ENCODE measurements around the gene SPP1.

The SPP1 gene

DNA sequence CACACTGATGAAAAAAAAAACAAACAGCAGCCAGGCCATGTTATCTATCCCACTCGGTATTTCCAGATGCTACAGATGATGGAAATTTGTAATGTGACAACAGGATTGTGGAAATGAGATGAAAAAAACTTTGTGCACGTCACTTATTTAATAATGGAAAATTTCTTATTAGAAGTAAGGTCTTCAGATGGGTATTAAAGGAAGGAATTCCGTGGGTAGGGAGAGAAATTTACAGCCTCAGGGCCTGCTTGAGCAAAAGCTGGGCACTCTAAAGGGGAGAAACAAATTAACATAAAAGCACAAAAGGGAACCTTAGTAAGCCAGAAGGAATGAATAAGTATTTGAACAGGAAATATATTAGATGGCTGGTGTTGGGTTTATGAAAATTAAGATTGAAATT is 27.7 kb downstream of the SPP1 start:
- TF ChIP-seq, protein P1, sequence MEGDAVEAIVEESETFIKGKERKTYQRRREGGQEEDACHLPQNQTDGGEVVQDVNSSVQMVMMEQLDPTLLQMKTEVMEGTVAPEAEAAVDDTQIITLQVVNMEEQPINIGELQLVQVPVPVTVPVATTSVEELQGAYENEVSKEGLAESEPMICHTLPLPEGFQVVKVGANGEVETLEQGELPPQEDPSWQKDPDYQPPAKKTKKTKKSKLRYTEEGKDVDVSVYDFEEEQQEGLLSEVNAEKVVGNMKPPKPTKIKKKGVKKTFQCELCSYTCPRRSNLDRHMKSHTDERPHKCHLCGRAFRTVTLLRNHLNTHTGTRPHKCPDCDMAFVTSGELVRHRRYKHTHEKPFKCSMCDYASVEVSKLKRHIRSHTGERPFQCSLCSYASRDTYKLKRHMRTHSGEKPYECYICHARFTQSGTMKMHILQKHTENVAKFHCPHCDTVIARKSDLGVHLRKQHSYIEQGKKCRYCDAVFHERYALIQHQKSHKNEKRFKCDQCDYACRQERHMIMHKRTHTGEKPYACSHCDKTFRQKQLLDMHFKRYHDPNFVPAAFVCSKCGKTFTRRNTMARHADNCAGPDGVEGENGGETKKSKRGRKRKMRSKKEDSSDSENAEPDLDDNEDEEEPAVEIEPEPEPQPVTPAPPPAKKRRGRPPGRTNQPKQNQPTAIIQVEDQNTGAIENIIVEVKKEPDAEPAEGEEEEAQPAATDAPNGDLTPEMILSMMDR (IDR thresholded peaks at IDR 0.05; ENCODE audit: insufficient read depth, low read length, poor library complexity, severe bottlenecking) = no peak
- no peak for DNase-seq (ENCODE audit: extremely low read depth, insufficient read length)
- Histone ChIP-seq H3K36me3 (ENCODE audit: control insufficient read depth, insufficient read depth, low read length) (no peaks in the 10 kb centered on the region), H3K27me3 (replicated peaks; ENCODE audit: control insufficient read depth, insufficient read depth, low read length) (no peaks in the 10 kb centered on the region), H3K4me3 (replicated peaks; ENCODE audit: low read depth, low read length) (no peak overlapping the region)

DNA sequence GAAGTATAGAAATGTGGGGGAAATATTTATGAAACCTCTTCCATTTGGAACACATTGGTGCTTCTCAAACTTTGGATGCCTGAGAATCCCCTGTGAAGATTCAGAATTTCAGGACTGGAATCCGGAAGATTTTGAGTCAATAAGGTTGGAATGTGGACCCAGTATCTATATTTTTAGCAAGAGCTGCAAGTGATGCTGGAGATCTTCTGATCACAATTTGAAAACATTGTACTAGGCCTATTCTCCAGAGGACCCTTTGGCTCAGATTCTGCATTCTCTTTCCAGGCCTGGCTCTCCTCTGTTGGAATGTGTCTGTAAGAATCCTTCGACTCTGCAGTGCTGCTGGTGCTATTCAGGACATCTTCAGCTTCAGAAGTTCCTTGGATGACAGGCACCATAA is 29.6 kb downstream of the SPP1 start:
- no peak for DNase-seq (ENCODE audit: extremely low read depth, insufficient read length)
- Histone ChIP-seq H3K36me3 (ENCODE audit: control insufficient read depth, insufficient read depth, low read length) (no peaks in the 10 kb centered on the region), H3K4me3 (replicated peaks; ENCODE audit: low read depth, low read length) (no peak overlapping the region), H3K27me3 (replicated peaks; ENCODE audit: control insufficient read depth, insufficient read depth, low read length) (no peaks in the 10 kb centered on the region)
- TF ChIP-seq, protein P1 (IDR thresholded peaks at IDR 0.05; ENCODE audit: insufficient read depth, low read length, poor library complexity, severe bottlenecking) = no peak

DNA sequence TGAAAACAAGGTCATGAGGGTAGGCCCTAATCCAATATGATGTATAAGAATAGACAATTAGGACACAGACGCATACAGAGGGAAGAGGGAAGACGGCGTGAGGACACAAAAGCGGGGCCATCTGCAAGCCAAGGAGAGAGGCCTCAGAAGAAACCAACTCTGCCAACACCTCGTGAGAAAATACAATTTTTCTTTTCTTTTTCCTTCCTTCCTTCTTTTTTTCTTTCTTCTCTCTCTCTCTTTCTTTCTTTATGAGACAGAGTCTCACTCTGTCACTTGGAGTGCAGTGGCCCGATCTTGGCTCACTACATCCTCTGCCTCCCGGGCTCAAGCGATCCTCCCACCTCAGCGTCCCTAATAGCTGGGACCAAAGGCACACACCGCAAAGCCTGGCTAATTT is 30.4 kb downstream of the SPP1 start:
- Histone ChIP-seq H3K27me3 (replicated peaks; ENCODE audit: control insufficient read depth, insufficient read depth, low read length) (no peaks in the 10 kb centered on the region), H3K36me3 (ENCODE audit: control insufficient read depth, insufficient read depth, low read length) (no peaks in the 10 kb centered on the region), H3K4me3 (replicated peaks; ENCODE audit: low read depth, low read length) (no peak overlapping the region)
- no peak for DNase-seq (ENCODE audit: extremely low read depth, insufficient read length)
- TF ChIP-seq, protein P1 (IDR thresholded peaks at IDR 0.05; ENCODE audit: insufficient read depth, low read length, poor library complexity, severe bottlenecking) = no peak

DNA sequence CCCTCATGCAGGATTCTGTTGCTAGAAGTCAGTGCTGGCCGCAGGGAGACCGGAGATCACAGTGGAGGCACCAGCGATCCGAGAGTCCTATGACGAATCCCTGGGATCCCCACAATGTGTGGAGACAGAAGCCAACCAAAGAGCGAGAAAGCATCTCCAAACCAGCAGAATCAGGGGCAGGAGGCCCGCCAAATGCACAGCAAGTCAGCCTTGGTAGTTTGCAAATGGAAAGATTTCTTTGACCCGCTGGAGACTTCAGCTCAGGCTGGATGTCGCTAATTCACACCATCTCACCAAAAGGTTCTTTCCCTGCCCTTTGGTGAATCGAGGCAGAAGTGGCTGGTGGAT is 31.4 kb downstream of the SPP1 start:
- Histone ChIP-seq H3K36me3 (ENCODE audit: control insufficient read depth, insufficient read depth, low read length) (no peaks in the 10 kb centered on the region), H3K4me3 (replicated peaks; ENCODE audit: low read depth, low read length) (peak overlapping the region; percentile 87), H3K27me3 (replicated peaks; ENCODE audit: control insufficient read depth, insufficient read depth, low read length) (no peaks in the 10 kb centered on the region)
- TF ChIP-seq, protein P1 (IDR thresholded peaks at IDR 0.05; ENCODE audit: insufficient read depth, low read length, poor library complexity, severe bottlenecking) = no peak
- peak; percentile 14 for DNase-seq (ENCODE audit: extremely low read depth, insufficient read length)

DNA sequence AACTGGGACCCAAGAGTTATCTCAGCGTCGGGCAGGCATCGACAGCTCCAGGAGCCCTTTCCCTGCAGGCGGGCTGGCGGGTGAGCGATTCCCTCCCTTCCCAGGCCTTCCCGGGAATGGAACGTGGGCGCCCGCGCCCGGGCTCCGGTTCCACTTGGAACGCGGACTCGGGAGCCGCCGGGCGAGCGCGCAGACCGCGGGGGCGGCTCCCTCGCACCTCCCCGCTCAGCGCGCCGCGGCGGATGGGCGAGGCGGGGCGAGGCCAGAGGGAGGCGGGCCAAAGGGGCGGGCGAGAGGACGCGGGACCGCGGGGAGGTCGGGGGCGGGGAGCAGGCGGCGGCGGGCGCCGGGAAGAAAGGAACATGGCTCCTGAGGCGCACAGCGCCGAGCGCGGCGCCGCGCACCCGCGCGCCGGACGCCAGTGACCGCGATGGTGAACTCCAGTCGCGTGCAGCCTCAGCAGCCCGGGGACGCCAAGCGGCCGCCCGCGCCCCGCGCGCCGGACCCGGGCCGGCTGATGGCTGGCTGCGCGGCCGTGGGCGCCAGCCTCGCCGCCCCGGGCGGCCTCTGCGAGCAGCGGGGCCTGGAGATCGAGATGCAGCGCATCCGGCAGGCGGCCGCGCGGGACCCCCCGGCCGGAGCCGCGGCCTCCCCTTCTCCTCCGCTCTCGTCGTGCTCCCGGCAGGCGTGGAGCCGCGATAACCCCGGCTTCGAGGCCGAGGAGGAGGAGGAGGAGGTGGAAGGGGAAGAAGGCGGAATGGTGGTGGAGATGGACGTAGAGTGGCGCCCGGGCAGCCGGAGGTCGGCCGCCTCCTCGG is 32.0 kb downstream of the SPP1 start, which contains the start of gene PKD2:
PKD2 (plus strand) TSS at position 332 of the 818 bp plus-strand sequence; CDS start at position 431, 99 bp downstream.
- H3K36me3 ChIP-seq (ENCODE audit: control insufficient read depth, insufficient read depth, low read length) = no peaks in the 10 kb centered on the region
- TF ChIP-seq, protein P1 (IDR thresholded peaks at IDR 0.05; ENCODE audit: insufficient read depth, low read length, poor library complexity, severe bottlenecking) = no peak
- peak; percentile 87 for DNase-seq (ENCODE audit: extremely low read depth, insufficient read length)
- peak within 1 kb of the TSS; percentile 87 for H3K4me3 ChIP-seq (replicated peaks; ENCODE audit: low read depth, low read length)
- H3K27me3 ChIP-seq (replicated peaks; ENCODE audit: control insufficient read depth, insufficient read depth, low read length) = no peaks in the 10 kb centered on the region
